ENCODE results near the gene HSDL1. TPM values are rescaled to one million over a fixed set of nuclear protein-coding genes. Genes with fewer than 3 reads are reported as not detected.

Gene HSDL1
- total RNA-seq, 1 experiment from 2014 or later, result 17.1 TPM

DNA sequence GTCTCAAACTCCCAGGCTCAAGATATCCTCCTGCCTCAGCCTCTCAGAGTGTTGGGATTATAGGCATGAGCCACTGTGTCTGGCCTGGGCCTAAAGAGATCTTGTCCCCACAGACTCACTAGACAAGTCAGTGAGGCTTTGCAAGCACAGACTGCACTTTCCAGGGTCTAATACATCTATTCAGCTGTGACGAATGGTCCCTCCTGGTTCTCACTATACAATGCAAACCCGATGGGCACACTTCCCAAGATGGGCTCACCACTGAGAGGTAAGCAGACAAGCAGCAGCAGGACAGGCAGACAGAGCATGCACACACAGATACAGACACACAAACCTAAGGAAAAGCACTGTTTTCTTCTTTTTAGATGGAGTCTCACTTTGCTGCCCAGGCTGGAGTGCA is 37.1 kb downstream of the HSDL1 start:
- DNase-seq (ENCODE audit: low read depth), result no peak

GRCh38 chr16:84105948-84106740 is 38.8 kb downstream of the HSDL1 start:
- no peak for DNase-seq (ENCODE audit: low read depth)

DNA sequence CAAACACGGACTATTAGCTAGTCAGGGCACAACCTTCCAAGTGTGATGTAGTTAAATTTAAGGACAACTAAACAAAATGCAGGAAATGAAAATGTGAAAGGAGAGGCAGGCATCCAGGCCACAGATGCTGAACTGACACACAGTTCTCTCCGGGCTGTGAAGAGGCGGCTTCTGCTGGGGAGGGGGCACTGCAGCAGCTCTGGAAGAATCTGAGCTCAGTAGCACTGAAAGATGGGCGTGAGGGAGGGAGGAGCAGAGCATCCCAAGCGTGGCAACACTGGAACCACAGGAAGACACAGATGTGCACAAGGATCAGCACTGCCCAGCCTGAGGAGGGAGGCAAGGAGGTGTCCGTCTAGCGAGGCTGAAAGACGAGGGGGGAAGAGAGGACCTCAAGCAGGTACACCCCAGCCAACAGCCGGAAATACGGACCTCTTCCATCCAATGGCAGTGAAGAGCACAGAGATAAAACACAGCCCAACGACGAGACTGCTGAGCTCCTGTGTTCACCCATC is 39.6 kb downstream of the HSDL1 start:
- no peak for DNase-seq (ENCODE audit: low read depth)

- no peak for DNase-seq (ENCODE audit: low read depth)
Observed at GRCh38 chr16:84104231-84104630, 40.7 kb downstream of the HSDL1 start.

DNA sequence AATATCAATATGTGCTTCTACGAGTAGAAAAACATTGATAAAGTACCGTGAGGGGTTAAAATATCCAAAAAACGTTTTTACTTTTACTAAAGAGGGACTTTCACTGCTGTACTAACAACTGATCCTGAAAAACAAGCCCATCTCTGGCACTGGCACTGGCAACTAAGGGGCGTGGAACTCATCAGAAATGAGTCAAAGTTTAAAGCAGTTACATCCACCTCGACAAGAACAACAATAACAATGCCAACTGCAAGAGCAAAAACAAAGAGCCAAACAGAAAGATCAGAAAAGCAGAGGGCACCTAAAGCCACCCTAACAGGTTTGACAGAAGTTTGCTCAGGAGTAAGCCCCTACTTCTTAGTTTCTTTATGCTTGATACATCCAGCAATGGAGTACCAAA is 41.3 kb downstream of the HSDL1 start:
- no peak for DNase-seq (ENCODE audit: low read depth)

- DNase-seq (ENCODE audit: low read depth), result peak; percentile 19
Observed at GRCh38 chr16:84098939-84099338, 46.0 kb downstream of the HSDL1 start.

- no peak for DNase-seq (ENCODE audit: low read depth)
Observed at GRCh38 chr16:84096447-84097005, 48.5 kb downstream of the HSDL1 start.

DNA sequence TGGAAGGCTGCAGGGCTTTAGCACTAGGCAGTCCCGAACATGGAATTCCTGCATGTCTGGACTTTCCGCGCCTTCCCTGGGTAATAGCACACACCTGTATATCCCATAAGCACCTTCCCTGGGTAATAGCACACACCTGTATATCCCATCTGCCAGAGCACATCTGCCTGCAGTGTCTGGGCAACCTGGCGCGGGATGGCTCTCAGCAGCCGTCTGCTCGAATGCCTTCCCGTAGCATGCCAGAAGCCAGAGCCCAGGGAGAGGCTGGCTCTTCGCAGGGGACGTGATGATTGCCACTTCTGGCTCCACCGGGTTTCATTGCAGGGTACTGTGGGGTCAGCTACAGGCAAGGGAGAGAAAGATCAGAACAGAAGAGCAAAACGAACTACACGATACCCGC is 49.5 kb downstream of the HSDL1 start:
- DNase-seq (ENCODE audit: low read depth), result no peak

DNA sequence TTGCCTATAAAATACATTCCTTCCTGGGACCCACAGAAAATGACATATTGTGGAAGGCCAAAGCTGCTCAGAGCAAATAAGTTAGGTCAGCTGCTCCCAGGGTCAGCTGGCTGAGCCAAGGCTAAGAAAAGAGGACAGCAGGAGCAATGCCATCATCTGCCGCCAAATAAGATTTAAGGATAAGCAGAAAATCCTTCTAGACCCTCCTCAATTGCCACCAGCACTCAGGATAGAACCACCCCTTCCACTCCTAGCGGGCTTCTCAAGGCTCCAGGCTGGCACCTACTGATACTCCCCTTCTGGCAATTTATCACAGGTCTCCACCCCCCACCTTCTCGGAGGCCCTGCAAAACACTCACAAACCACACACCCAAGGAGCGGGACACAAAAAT is 51.1 kb downstream of the HSDL1 start:
- no peak for DNase-seq (ENCODE audit: low read depth)

DNA sequence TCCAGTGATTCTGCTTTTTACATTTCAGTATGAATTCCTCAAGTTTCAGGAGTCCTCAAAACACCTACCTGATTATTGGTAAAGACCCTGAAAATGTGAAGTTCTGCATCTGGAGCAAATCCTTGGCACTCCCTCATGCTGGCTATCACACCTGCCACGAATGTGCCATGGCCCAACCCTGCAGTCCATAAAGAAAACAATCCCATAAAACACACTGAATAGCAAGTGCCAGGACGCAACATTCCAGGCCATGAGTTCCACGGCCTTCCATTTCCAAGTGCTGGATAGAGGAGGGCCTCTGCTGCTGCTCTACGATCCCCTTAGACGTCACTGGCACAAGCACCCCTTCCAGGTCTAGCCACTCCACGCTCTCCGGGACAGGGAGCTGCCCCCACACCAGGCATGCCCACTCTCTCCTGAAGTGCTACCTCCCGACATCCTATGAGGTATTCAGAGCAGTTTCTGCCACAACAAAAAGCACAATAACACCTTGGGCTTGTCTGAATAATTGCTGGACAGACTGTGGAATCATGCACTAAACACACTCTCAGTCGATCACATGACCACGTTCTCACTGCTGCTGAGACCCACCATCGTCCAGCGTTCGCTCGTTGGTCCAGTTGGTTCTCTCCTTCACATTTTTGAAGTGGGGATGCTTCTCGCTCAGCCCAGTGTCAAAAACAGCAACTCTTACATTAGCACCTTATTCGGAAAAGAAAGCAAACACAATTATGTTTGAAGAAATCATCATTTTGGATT is 51.7 kb downstream of the HSDL1 start:
- DNase-seq (ENCODE audit: low read depth), result no peak

- DNase-seq (ENCODE audit: low read depth), result no peak
Observed at GRCh38 chr16:84091460-84091859, 53.5 kb downstream of the HSDL1 start.

DNA sequence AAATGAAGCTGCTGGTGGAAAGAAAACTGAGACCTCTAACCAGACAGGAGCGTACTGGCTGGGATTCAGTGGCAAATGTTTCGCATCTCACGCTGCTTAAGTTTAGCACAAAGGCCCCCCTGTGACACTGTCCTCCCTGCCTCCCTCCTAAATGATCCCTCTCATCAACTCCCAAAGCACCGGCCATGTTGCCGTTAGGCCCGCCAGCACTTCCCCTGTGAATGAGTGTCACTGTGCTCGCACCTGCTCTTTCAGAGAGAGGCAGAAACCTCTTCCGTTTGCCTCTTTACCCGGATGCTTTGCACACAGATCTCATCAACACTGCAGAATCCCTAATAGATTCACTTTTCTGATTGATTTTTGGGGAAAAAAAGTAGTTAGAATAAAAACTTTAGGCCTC is 54.8 kb downstream of the HSDL1 start:
- DNase-seq (ENCODE audit: low read depth), result no peak

- no peak for DNase-seq (ENCODE audit: low read depth)
Observed at GRCh38 chr16:84088695-84089395, 56.1 kb downstream of the HSDL1 start.

GRCh38 chr16:84087466-84088151 is 57.4 kb downstream of the HSDL1 start:
- DNase-seq (ENCODE audit: low read depth), result no peak

- DNase-seq (ENCODE audit: low read depth), result no peak
Observed at GRCh38 chr16:84087001-84087400, 58.0 kb downstream of the HSDL1 start.

DNA sequence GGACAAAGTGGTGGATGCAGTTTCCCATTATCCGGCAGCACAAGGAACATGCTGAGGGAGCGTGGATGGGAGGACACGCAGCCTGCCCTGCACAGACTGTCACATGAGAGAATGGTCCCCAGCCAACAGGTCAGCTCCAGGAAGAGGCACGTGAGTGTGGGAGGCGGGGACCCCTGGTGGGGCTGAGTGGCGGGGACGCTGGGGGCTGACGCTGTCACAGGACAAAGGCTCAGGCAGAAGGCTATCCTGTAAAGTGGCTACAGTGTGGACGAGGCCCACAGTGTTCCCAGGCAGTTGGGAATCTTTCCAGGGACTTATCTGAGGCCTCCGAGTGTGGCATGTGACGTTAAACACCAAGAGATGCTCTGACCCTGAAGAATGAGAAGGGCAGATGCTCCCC is 58.6 kb downstream of the HSDL1 start:
- no peak for DNase-seq (ENCODE audit: low read depth)

GRCh38 chr16:84085773-84086172 is 59.2 kb downstream of the HSDL1 start:
- no peak for DNase-seq (ENCODE audit: low read depth)

GRCh38 chr16:84085271-84085667 is 59.7 kb downstream of the HSDL1 start:
- DNase-seq (ENCODE audit: low read depth), result no peak

DNA sequence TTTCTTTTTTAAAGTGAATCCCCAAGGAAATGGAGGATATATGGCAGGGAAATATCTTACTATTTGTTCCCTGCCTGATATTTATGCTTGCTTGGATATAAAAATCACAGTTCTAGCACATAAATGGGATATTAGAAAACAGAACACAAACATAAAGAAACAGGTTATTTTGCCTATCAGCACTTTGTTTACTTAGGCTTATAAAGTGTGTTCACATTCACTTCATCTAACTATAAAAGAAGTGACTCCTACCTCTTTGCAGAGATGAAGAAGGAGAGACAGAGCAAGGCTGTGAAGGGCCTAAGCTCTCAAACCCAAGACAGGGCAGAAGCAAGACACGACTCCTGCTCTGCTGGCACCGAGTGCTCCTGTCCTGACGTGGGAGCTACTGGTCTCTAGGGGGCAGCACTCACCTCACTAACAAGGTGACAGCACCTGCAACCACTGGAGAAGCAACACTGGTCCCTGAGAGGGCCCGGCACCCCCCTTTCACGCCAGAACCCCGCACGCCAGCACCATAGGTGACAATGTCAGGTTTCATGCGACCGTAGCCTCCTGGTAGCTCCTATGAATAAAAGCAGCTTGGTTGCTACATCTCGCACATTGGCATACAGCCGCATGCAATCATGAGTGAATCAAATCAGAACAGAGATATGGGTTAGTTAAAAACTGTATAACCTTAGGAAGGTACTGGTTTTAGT is 60.3 kb downstream of the HSDL1 start:
- DNase-seq (ENCODE audit: low read depth), result peak; percentile 64

- DNase-seq (ENCODE audit: low read depth), result no peak
Observed at GRCh38 chr16:84082835-84083569, 62.0 kb downstream of the HSDL1 start.
